Heart left ventricle (tissue), 16 donors: ENCODE data around the gene ANKLE2. TPM values are rescaled to one million over a fixed set of nuclear protein-coding genes. Genes with fewer than 3 reads are reported as not detected.
A peak's percentile ranks its signal among the peaks of the same experiment; 100 is the strongest.

Experiments
- ATAC-seq, 4 donors: fragments of 200-7000 bp; cut with Tn5 transposase; one replicate each; pipeline ENCODE4 v1.9.1; 2020 to 2022; ENCODE audit warnings: moderate library complexity in 4 of 4, mild to moderate bottlenecking in 3 of 4, moderate number of reproducible peaks in 1 of 4
- DNase-seq, 5 donors: peaks; one replicate each; pipeline ENCODE4 v3.0.0-alpha.2; 2020
- H3K27ac ChIP-seq, 12 donors: fragments of 200-600 bp; sonication (generic) in 4 of 12; one replicate each; pipeline versions ENCODE4 v1.5.0 to v1.8.0; 2016 to 2022; ENCODE audit warnings: mild to moderate bottlenecking in 2 of 12
- H3K27me3 ChIP-seq, 9 donors: fragments of 200-600 bp; sonication (generic) in 2 of 9; one replicate each; pipeline versions ENCODE4 v1.5.1 to v1.8.0; 2016 to 2022; ENCODE audit warnings: mild to moderate bottlenecking in 3 of 9
- H3K36me3 ChIP-seq, 9 donors: fragments of 200-600 bp; sonication (generic) in 2 of 9; one replicate each; pipeline versions ENCODE4 v1.5.0 to v1.8.0; 2018 to 2022; ENCODE audit warnings: mild to moderate bottlenecking in 2 of 9
- H3K4me1 ChIP-seq, 12 donors: fragments of 200-600 bp; sonication (generic) in 4 of 12; one replicate each; pipeline versions ENCODE4 v1.5.0 to v1.8.0; 2016 to 2022; ENCODE audit warnings: mild to moderate bottlenecking in 3 of 12
- H3K4me3 ChIP-seq, 12 donors: fragments of 200-600 bp; sonication (generic) in 4 of 12; one replicate each; pipeline versions ENCODE4 v1.5.0 to v1.8.0; 2017 to 2022; ENCODE audit warnings: mild to moderate bottlenecking in 9 of 12, moderate library complexity in 4 of 12
- H3K9me3 ChIP-seq, 12 donors: fragments of 200-600 bp; sonication (generic) in 4 of 12; one replicate each; pipeline versions ENCODE4 v1.5.0 to v1.8.0; 2016 to 2022; ENCODE audit warnings: mild to moderate bottlenecking in 1 of 12
- POLR2A ChIP-seq, 2 donors: fragments of 450-650 bp; IDR thresholded peaks; one replicate each; pipeline ENCODE4 v1.6.1; 2017; ENCODE audit warnings: antibody characterized with exemption in 2 of 2, mild to moderate bottlenecking in 2 of 2, moderate library complexity in 2 of 2
- WGBS, 4 donors: extraction: QIAGEN DNeasy Blood & Tissue Kit in 2 of 4; methylation state at CpG; one replicate each; pipeline versions ENCODE4 v1.1.5 to v1.1.7; 2013 to 2018; 5-methylcytosine and 5-hydroxymethylcytosine counted together
- intact Hi-C, 10 donors: fragments of 100-400 bp; cut with DNase I; formaldehyde crosslinking; loops; one replicate each; pipeline versions ENCODE4 v1.11.1 to v1.14.2; 2022
- polyA plus RNA-seq, 2 donors: library from polyadenylated mRNA; stranded (reverse); fragments of 200-250 nt; gene quantifications; one replicate each; pipeline ENCODE4 v1.2.3, GENCODE V29; 2013
- total RNA-seq, 9 donors: library from RNA; depleted of rRNA in 2 of 9; stranded (reverse); fragments of >200 nt in 2 of 9; fragmentation: NEBNext Ultra II Directional in 3 of 9; extraction: Animal tissue kit (Norgen Biotek cat#: 25700) in 3 of 9; gene quantifications; one replicate each; pipeline versions ENCODE4 v1.1.0 to v1.2.4, GENCODE V29; 2016 to 2023
- TF ChIP-seq, protein P1 (sequence below), 12 donors: fragments of 200-600 bp; sonication (generic) in 4 of 12; IDR thresholded peaks; one replicate each; pipeline versions ENCODE4 v1.5.0 to v1.8.0; 2018 to 2022; ENCODE audit warnings: antibody characterized with exemption in 12 of 12, mild to moderate bottlenecking in 5 of 12
- donor health status: ischemic (EF 13 %, LVEDD 7.1; RV severe dilation, severe dysfunction).
- donor health status: healthy with polysubstance abuse.
- donor health status: DM: no; HTN: yes; CAD: no.
- donor health status: DM: no; HTN: no; CAD: no.
- donor health status: ischemic (EF 25% LVEDD 6.9; RV normal size, moderate dysfunction).
- donor health status: ischemic (EF 25% LVEDD 5.7; RV mildly dilated, moderate dysfunction).
- donor health status: healthy.
- donor health status: DM: yes; HTN: yes; CAD: no.
- donor health status: ischemic (EF 35%, LVEDD 5.7; RV mildly dilated, moderate dysfunction).
- donor health status: nonischemic (EF 11% LVEDD 7.7; RV severe dilation, severe dysfunction).
- donor health status: DM: yes; HTN: yes; CAD: no.
- donor health status: PGD.
- donor health status: ischemic (EF 29% LVEDD 5.4; RV normal size, mild dysfunction).
- donor health status: nonischemic (EF 23%, LVEDD 6.1; RV moderate dilation, normal function).

Gene ANKLE2
- total and polyA plus RNA-seq, 11 donors, result 15.5 to 45.2 (median 27.8) TPM

DNA sequence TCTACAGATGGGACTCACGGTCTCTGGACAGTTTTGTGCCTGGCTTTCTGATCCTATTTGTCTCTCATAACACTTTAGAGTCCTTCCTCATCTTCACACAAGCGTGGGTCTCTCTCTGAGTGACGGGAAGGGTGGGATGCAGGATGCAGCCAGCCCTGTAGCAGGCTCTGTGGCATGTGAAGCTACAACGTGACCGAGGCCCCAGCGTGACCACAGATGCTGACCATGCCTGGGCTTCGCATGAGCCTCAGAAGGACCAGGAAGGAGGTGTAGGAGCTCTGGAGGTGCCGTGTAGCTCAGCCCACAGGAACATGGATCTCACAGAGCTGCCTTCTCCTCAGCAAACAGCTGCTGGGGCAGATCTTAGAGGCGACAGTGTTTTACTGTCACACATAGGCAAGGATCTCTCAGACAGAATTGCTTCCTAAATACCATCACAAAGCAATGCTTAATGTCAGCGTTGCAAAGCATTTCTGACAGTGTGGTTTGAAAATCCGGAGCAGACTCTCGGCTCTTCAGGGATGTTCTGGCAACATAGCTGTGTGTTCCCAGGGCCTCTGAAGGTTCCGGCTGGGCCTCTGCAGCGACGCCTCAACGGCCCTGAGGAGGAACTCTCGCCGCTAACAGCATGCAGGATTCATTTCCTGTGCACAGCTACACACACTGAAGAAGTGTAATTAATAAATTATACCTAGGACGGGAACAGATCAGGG is 21.9 kb downstream of the ANKLE2 start:
- ATAC-seq (peak; percentile 16 to 57 (median 45)), DNase-seq (no peak)
- H3K36me3 ChIP-seq, result peaks cover 0 to 99% (median 97%) of the 10 kb centered on the region in 9 donors
- intact Hi-C loops, result no loop called here
- no peaks in the 10 kb centered on the region for H3K9me3 ChIP-seq
- H3K27me3 ChIP-seq, result no peaks in the 10 kb centered on the region
- peak overlapping the region; percentile 35 to 85 (median 68) for H3K27ac ChIP-seq
- no peak for TF ChIP-seq POLR2A (IDR thresholded peaks at IDR 0.05)
- TF ChIP-seq, protein P1, sequence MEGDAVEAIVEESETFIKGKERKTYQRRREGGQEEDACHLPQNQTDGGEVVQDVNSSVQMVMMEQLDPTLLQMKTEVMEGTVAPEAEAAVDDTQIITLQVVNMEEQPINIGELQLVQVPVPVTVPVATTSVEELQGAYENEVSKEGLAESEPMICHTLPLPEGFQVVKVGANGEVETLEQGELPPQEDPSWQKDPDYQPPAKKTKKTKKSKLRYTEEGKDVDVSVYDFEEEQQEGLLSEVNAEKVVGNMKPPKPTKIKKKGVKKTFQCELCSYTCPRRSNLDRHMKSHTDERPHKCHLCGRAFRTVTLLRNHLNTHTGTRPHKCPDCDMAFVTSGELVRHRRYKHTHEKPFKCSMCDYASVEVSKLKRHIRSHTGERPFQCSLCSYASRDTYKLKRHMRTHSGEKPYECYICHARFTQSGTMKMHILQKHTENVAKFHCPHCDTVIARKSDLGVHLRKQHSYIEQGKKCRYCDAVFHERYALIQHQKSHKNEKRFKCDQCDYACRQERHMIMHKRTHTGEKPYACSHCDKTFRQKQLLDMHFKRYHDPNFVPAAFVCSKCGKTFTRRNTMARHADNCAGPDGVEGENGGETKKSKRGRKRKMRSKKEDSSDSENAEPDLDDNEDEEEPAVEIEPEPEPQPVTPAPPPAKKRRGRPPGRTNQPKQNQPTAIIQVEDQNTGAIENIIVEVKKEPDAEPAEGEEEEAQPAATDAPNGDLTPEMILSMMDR (IDR thresholded peaks at IDR 0.05), result no peak
- H3K4me1 ChIP-seq, result peaks cover 0 to 31% (median 4%) of the 10 kb centered on the region in 12 donors
- no peak overlapping the region for H3K4me3 ChIP-seq
- 47 to 72% (median 59%) methylated on average over 16 to 19 of the region's 19 CpGs for WGBS, 4 donors

- no peak for TF ChIP-seq POLR2A (IDR thresholded peaks at IDR 0.05)
- TF ChIP-seq, protein P1 (IDR thresholded peaks at IDR 0.05), result no peak
- peak in 1 of 5 donors; percentile 43 for DNase-seq
- intact Hi-C loops, result no loop called here
- H3K36me3 ChIP-seq, result peaks cover 0 to 96% (median 89%) of the 10 kb centered on the region in 9 donors
- no peaks in the 10 kb centered on the region for H3K9me3 ChIP-seq
- ATAC-seq, result no peak
- H3K27ac ChIP-seq, result no peak overlapping the region
- H3K4me3 ChIP-seq, result no peak overlapping the region
- 88 to 95% (median 92%) methylated on average over 14 to 15 of the region's 15 CpGs for WGBS, 4 donors
- peaks cover 0 to 31% (median 4%) of the 10 kb centered on the region in 12 donors for H3K4me1 ChIP-seq
- H3K27me3 ChIP-seq, result no peaks in the 10 kb centered on the region
These were observed 24.7 kb downstream of the ANKLE2 start for GRCh38 chr12:132736913-132737312.

DNA sequence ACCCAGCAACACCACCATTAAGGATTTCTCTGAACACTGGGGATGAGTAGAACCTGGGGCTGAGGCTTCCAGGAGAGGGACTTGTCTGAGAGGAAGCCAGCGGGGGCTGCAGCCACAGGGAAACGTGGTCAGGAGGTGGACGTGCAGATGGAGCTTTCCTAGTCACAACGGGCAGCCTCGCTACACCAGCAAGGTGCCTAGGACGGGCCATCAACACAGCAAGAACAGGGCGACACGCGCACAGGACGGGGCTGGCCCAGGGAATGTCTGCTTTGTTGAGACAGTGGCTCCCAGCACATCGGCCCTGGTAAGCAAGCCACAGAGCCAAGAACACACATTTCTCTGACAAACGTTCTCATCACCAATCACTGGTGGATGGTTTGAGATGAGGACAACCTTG is 25.3 kb downstream of the ANKLE2 start:
- no peak overlapping the region for H3K4me3 ChIP-seq
- 91 to 93% (median 93%) methylated on average over 12 of the region's 12 CpGs for WGBS, 4 donors
- no peaks in the 10 kb centered on the region for H3K9me3 ChIP-seq
- intact Hi-C loops, result no loop called here
- H3K36me3 ChIP-seq, result peaks cover 0 to 96% (median 89%) of the 10 kb centered on the region in 9 donors
- no peak overlapping the region for H3K27ac ChIP-seq
- no peaks in the 10 kb centered on the region for H3K27me3 ChIP-seq
- peaks cover 0 to 27% (median 4%) of the 10 kb centered on the region in 12 donors for H3K4me1 ChIP-seq
- DNase-seq (peak in 1 of 5 donors; percentile 32), ATAC-seq (no peak)
- TF ChIP-seq POLR2A (IDR thresholded peaks at IDR 0.05), result no peak
- TF ChIP-seq, protein P1 (IDR thresholded peaks at IDR 0.05), result no peak

DNA sequence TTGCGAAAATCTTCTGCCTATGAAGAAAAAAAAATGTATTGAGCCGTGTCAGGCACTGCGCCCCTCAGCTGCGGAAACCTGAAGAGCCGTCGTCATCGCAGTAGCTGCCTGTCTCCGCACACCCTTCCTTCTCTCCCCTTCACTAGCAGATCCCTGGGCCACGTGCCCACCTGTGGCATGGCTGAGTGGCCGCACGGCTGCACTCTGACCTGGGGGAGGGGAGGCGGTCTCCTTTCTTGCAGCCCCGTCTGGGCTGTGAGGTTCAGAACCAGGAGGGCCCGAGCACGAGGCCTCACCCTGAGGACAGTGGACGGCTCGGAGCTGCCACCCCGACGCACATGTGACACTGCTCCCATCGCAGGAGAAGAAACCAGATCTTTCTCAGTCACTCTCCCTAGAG is 26.1 kb downstream of the ANKLE2 start:
- DNase-seq (peak in 1 of 5 donors; percentile 40), ATAC-seq (no peak)
- WGBS, 4 donors, result 84 to 89% (median 87%) methylated on average over 10 to 20 of the region's 20 CpGs
- Histone ChIP-seq H3K9me3 (no peaks in the 10 kb centered on the region), H3K27ac (no peak overlapping the region), H3K36me3 (peaks cover 0 to 95% (median 89%) of the 10 kb centered on the region in 9 donors), H3K4me1 (peaks cover 0 to 19% (median 2%) of the 10 kb centered on the region in 12 donors), H3K4me3 (no peak overlapping the region), H3K27me3 (no peaks in the 10 kb centered on the region)
- no peak for TF ChIP-seq POLR2A (IDR thresholded peaks at IDR 0.05)
- TF ChIP-seq, protein P1 (IDR thresholded peaks at IDR 0.05), result no peak
- intact Hi-C loops, result no loop called here
